Fibroblast of the conjunctiva (primary cell): ENCODE data around the gene SLC22A16.
A peak's percentile ranks its signal among the peaks of the same experiment; 100 is the strongest.
"Not testable (repeated sequence)": the region's sequence is repeated elsewhere in the genome, so short reads cannot be mapped to it uniquely, and the experiment has no call there.

Experiments
- DNase-seq: peaks from one replicate; pipeline ENCODE4 v3.0.0-alpha.2; 2010; ENCODE audit warnings: low read depth

The SLC22A16 gene

DNA sequence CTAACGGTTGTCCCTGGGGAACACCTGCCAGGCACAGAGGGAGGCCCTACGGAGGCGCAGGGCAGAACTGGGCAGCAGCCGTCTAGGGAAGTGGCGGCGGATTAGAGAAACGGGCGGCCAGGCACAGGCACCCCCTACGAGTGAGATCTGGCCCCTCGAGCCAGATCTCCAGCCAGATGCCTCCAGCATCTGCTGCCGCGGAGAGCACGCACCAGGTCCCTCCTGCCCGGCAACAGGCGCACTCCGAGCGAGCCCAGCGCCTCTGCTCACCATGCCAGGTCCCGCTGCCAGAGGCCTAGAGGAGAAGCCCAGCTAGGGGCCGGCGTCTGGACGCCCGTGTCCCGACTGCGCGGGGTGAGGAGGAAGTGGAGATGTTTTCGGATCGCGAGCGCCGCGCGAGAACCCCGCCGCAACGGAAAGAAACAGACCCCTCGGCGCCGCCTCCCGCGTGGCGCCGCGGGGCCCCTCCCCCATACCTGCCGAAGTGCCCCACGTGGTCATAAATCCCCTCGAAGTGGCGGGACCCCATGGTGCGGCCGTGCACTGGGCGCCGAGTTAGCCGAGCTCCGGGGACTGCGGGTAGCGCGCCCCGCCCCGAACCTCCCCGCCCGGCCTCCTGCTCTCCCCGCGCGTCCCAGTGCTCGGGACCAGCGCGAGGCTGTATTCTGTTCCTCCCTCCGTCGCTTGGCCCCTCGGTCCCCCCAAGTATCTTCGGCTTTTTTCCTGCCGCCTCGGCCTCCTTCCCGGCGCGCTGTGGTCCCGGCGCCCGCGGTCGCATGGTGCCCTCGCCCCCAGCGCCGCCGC, at the start of gene SLC22A16:
Gene SLC22A16 (minus strand): TSS at position 568 of the 804 bp plus-strand sequence. CDS start 39 bp downstream, at position 529.
- DNase-seq, result no peak

DNA sequence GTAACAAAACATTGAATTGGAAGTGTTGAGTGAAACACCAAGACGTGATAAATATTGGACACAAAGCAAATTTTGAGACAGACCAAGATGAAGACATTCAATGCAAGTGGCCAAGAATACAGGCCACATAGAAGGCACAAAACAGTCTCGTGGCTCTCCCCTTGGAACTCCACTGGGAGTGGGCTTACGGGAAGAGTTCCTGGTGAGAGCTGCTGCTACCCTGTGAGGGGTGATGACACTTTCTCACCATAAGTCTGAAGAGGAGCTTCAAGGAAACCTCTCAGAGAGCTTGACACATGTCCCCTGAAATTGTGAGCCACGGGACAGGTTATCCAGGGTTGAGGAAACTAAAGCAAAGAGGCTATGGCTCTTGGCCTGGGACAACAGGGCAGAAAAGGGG, 48.6 kb upstream of the SLC22A16 start:
- no peak for DNase-seq

DNA sequence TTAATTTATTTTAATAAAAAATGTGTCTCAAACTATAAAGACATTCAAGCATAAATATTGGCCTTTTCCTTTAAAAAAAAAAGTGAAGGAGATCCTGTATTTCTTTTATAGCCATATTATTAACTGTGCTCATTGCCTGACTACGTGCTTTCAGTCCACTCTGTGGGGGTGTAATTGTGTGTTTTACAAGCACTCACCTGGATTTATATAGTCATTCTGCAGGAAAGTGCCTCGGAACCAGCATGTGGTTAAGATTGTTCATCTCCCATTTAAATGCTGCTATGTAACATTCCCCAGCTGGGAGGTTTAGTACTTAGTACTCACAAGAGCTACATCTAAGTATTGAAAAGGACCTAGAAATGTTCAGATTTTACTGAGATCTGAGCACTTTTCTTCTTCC, 47.9 kb upstream of the SLC22A16 start:
- no peak for DNase-seq

- no peak for DNase-seq
Observed at GRCh38 chr6:110523451-110524021, 47.1 kb upstream of the SLC22A16 start.

- DNase-seq, result no peak
Observed at GRCh38 chr6:110522427-110522826, 46.0 kb upstream of the SLC22A16 start.

DNA sequence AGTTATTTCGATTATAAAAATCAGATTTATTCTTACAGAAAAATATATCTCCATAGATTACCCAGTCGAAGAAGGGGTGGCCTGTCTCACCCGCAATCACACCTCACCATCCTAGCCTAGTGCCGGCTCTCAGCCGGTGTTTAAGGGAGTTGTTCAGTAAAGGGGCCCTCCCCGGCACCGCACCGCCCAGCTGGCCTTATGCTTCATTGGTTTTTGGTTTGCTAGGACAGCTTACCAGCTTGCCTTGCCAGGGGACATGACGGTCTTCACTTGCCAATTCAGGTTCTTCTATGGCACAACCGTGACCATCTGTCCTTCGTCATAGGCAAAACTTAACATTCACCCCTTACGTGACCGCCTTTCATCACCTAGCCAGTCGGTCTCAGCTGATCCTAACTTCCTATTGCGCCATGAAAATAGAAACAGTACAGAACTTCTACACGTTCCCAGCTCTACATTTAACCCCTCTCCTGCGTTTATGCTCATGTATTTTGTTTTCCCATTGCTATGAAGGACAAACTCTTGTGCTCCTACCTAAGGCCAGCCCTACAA, 44.7 kb upstream of the SLC22A16 start:
- no peak for DNase-seq

DNA sequence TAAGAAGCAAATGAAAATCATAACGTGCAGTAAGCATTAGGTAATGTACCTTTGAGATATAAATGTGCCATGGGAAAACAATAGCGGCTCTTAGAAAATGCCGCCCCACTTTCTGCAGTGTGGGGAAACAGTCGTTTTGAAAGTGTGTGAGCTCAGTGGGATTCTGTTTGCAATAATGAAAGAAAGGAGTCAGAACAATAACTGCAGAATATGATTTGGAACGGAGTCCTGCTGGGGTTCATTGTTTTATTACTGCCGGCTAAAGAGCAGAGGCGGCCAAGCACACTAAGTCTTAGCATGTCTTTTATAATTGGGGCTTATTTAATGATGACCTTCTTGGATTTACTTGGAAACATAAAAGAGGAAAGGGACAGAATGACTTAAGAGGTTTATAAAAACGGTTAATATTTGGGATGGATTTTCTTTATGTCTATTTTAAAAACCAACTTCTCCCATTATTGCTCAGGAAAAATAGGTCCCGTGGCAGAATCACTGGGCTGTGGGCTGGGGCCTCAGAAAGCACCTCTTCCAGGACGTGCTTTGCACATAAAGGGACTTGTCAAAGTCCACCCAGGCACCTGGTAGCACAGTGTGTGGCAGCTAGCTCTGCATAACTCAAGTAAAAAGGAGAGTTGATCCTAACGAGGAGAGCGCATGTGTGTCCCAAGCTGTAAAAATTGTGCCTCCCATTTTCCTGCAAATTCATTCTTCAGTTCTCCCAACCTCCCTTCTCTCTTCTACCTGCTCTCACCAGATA, 44.0 kb upstream of the SLC22A16 start:
- DNase-seq, result no peak

DNA sequence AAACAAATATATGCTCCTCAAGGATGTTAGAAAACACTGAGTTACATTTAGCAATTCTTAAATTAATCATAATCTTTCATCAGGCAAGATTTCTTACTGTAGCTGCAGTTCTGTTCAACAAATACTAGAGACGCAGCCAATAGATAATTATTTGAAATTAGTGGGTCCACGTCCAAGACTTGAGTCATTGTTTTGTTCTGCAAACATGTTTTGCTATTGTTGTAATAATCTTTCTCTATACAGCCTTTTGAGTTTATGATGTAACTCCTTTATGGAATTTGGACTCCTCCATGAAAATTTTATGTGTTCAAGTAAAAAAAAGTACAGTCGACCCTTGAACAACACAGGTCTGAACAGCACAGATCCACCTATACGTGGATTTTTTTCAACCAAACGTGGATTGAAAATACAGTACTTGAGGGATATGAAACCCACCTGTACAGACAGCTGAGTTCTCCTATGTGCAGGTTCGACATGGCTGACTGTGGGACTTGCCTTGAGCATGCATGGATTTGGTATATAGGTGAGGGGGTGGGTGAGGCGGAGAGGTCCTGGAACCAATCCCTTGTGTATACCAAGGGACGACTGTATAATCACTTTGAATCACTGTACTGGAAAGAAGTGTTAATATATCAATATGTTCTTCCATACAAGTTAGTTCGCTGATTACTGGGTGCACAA, 41.3 kb upstream of the SLC22A16 start:
- no peak for DNase-seq

- DNase-seq, result no peak
Observed at GRCh38 chr6:110517034-110517433, 40.6 kb upstream of the SLC22A16 start.

DNA sequence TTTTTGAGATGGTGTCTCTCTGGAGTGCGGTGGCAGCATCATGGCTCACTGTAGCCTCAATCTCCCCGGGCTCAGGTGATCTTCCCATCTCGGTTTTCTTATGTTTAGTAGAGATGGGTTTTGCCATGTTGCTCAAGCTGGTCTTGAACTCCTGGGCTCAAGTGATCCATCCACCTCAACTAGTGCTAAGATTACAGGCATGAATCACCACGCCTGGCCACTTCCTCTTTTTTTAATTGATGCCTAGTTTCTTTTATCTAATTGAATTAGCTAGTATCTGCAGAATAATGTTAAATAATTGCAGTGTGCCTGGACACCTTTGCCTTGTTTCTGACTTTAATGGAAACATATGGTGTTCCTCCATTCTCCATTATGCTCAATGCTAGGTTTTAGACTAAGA, 38.4 kb upstream of the SLC22A16 start:
- DNase-seq, result no peak

DNA sequence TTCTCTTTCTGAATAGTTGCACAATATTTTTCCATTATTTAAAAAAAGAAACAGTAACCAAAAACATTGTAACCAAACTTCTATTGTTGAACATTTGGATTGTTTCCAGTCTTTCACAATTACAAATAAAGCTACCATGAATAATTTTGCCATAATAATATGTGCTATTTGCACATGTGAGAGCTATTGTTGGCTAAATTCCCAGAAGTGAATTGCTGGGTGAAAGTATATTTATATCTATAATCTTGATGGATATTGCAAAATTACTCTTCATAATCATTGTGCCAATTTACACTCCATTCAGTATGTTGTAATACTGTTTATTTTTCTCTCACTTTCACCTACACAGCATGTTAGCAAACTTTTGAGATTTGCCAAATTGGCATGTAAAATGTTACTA, 36.6 kb upstream of the SLC22A16 start:
- no peak for DNase-seq

- DNase-seq, result not testable (repeated sequence)
Observed at GRCh38 chr6:110512549-110512948, 36.1 kb upstream of the SLC22A16 start.

- DNase-seq, result no peak
Observed at GRCh38 chr6:110511401-110511800, 35.0 kb upstream of the SLC22A16 start.

DNA sequence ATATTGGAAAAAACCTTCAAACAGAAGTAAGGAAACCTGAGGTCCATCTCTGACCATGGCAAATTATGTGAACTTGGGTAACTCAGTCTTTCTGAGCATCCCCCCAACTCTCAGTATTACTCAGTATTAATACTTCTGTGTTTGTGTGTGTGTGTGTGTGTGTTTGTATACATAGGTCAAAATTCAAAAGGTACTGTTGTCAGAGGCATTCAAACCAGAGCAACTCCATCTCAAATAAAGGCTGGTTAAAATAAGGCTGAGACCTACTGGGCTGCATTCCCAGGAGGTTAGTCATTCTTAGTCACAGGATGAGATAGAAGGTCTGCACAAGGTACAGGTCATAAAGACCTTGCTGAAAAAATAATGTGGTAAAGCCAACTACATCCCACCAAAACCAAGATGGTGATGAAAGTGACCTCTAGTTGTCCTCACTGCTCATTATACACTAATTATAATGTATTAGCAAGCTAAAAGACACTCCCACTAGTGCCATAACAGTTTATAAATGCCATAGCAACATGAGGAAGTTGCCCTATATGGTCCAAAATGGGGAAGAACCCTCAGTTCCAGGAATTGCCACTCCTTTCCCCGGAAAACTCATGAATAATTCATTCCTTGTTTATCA, 33.3 kb upstream of the SLC22A16 start:
- no peak for DNase-seq

DNA sequence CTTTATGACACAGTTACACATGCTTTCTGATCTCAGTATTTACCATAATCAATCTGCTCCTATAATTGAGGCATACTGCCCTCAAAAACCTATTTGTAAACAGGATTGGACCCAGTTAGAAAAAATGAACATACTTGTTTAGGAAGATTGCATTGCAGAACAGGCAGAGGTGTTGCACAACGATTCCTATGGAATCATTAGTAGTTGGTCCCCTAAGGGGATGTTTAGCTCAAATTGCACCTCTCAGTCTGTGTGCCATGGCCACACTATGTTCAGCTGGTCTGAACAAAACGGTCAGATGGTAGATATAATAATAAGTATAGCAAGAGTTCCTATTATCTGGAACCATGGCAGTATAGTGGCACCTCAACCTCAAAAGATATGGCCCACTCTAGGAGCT, 28.5 kb upstream of the SLC22A16 start:
- DNase-seq, result not testable (repeated sequence)

GRCh38 chr6:110495949-110496348, 19.5 kb upstream of the SLC22A16 start:
- DNase-seq, result no peak

- no peak for DNase-seq
Observed at GRCh38 chr6:110493253-110493800, 16.9 kb upstream of the SLC22A16 start.

GRCh38 chr6:110492584-110492983, 16.2 kb upstream of the SLC22A16 start:
- no peak for DNase-seq

DNA sequence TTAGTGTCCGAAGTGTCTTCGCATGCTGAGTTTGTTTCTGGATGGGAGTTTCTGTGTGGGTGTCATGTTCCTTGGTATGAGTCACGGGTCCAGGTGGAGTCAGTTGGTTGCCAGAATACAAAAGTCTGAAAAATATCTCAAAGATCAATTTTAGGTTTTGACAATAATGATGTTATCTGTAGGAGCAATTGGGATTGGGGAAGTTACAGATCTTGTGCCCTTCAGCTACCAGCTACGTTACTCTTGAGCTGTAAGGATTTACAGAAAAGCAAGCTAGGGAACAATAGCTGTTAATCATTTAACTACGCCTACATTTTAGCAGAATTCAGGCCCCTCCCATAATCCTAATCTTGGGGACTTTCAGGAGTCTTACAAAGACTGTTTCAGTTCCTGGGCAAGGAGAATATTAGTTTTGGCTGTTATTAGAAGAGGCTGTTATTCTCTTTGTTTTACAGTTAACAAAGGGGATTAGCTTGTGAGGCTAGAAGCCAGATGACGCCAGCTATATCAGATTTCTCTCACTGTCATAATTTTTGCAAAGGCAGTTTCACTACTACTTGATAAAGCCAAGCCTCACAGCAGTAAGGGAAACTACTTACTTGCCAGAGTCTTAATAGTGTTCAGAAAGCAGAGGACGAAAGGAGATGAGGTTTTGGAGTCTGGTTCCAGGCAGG, 15.4 kb upstream of the SLC22A16 start:
- DNase-seq, result peak; percentile 33

GRCh38 chr6:110491299-110491643, 14.9 kb upstream of the SLC22A16 start:
- no peak for DNase-seq

DNA sequence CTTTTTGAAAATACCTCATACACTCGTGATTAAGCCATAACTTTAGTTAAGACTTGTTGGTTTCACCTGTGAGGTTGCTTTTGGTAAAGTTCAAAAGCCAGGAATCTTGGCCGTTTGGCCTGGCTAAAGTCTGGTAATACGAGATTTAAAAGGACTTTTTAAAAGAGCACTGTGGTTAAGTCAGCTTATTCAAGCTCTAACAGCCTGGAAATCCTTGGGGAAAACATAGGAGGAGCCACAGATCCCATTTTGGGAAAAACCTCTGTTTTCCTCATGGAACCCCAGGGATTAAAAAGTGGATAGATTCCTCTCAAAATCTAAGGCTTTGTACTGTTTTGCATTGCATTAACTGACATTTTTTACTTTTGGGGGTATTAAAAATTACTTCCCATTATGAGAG, 13.7 kb upstream of the SLC22A16 start:
- no peak for DNase-seq
